PFSK-1 (cell line): Measurements from ENCODE around the gene USP32. TPM values are rescaled to one million over a fixed set of nuclear protein-coding genes. Genes with fewer than 3 reads are reported as not detected.

Experiments
- FOXP2 ChIP-seq: optimal IDR thresholded peaks from 2 replicates; pipeline ENCODE3; 2011; ENCODE audit warnings: borderline replicate concordance, control low read depth, inconsistent platforms; ENCODE audit not compliant: insufficient read depth; ENCODE audit errors: extremely low read length, extremely low read depth
- POLR2AphosphoS5 ChIP-seq: IDR thresholded peaks from 2 replicates; pipeline ENCODE4 v1.6.1; 2012; ENCODE audit warnings: low read depth, mild to moderate bottlenecking, control low read depth, low read length, moderate library complexity
- REST ChIP-seq, 2 experiments: IDR thresholded peaks; 2 replicates each; pipeline versions ENCODE4 v1.6.1 to v1.8.0; 2011 to 2012; ENCODE audit warnings: low read depth in 2 of 2, low read length in 2 of 2, control low read depth in 1 of 2, inconsistent platforms in 1 of 2, mild to moderate bottlenecking in 1 of 2, moderate library complexity in 1 of 2; ENCODE audit not compliant: insufficient read depth in 1 of 2
- SIN3A ChIP-seq: IDR thresholded peaks from 2 replicates; pipeline ENCODE4 v1.6.1; 2012; ENCODE audit warnings: mild to moderate bottlenecking, low read length, moderate library complexity, borderline replicate concordance; ENCODE audit not compliant: insufficient read depth
- TAF1 ChIP-seq: IDR thresholded peaks from 2 replicates; pipeline ENCODE4 v1.6.1; 2012; ENCODE audit warnings: low read length, control low read depth, borderline replicate concordance; ENCODE audit not compliant: insufficient read depth
- polyA plus RNA-seq: library from polyadenylated mRNA; unstranded; fragments of >200 nt; gene quantifications from one replicate; pipeline ENCODE4 v1.2.1, GENCODE V29; 2012; ENCODE audit warnings: low read depth, missing spikeins; ENCODE audit not compliant: insufficient read length

The USP32 gene
- polyA plus RNA-seq: 26.3 TPM

- peak; percentile 62 for TF ChIP-seq POLR2AphosphoS5
- no peak for TF ChIP-seq SIN3A
- no peak for TF ChIP-seq TAF1
- TF ChIP-seq FOXP2: peak; percentile 96
- no peak for TF ChIP-seq REST (IDR thresholded peaks at IDR 0.05; ENCODE audit: insufficient read depth in 1 of 2, low read depth in 2 of 2, low read length in 2 of 2)
Measured at GRCh38 chr17:60392042-60392844, at the start of gene USP32. TSS of gene USP32 (minus strand) at chr17:60392133. CDS start at chr17:60391939, 194 bp downstream.

- TF ChIP-seq FOXP2: no peak
- TF ChIP-seq POLR2AphosphoS5: no peak
Measured at GRCh38 chr17:60439501-60439900, 47.6 kb upstream of the USP32 start.

- no peak for TF ChIP-seq TAF1
- TF ChIP-seq POLR2AphosphoS5: no peak
- TF ChIP-seq REST (IDR thresholded peaks at IDR 0.05; ENCODE audit: insufficient read depth in 1 of 2, low read depth in 2 of 2, low read length in 2 of 2): no peak
Measured at GRCh38 chr17:60436676-60437075, 44.7 kb upstream of the USP32 start.

- TF ChIP-seq TAF1 (no peak), REST (IDR thresholded peaks at IDR 0.05; ENCODE audit: insufficient read depth in 1 of 2, low read depth in 2 of 2, low read length in 2 of 2) (no peak), POLR2AphosphoS5 (no peak), FOXP2 (no peak), SIN3A (no peak)
Measured at GRCh38 chr17:60435244-60436167, 43.6 kb upstream of the USP32 start.

- TF ChIP-seq FOXP2 (no peak), REST (IDR thresholded peaks at IDR 0.05; ENCODE audit: insufficient read depth in 1 of 2, low read depth in 2 of 2, low read length in 2 of 2) (no peak), POLR2AphosphoS5 (no peak), TAF1 (no peak), SIN3A (no peak)
Measured at GRCh38 chr17:60426596-60426995, 34.7 kb upstream of the USP32 start.
